H1 (cell line): ENCODE results near the gene AIG1. TPM values are rescaled to one million over a fixed set of nuclear protein-coding genes. Genes with fewer than 3 reads are reported as not detected.

Experiments used
- CTCF ChIA-PET: fragments of 300-600 bp; sonication (Branson Sonifier 250); formaldehyde crosslinking; loops from one replicate; lab custom pipeline; 2021; ENCODE audit not compliant: partially characterized antibody; lab: Charles Lee
- POLR2A ChIA-PET: fragments of 300-600 bp; sonication (Branson Sonifier 250); formaldehyde crosslinking; loops from one replicate; lab custom pipeline; 2021; ENCODE audit warnings: inconsistent platforms; ENCODE audit not compliant: partially characterized antibody; lab: Charles Lee
- DNase-seq, 2 experiments: peaks; one replicate each; pipeline versions ENCODE4 v3.0.0 to v3.0.0-alpha.2; 2010 to 2022; ENCODE audit warnings: low spot score in 2 of 2, low read depth in 1 of 2, mixed read lengths in 1 of 2
- FAIRE-seq: peaks from 2 replicates; lab custom pipeline; 2011; peaks lifted over from hg19 to GRCh38; lab: Jason Lieb, UNC
- H2AFZ ChIP-seq: 2 replicates; pipeline ENCODE4 v1.8.1; 2012; ENCODE audit warnings: low read length, inconsistent platforms
- H2AK5ac ChIP-seq: 2 replicates; pipeline ENCODE4 v1.6.1; 2013; ENCODE audit warnings: low read depth, low read length
- H2BK120ac ChIP-seq: replicated peaks from 2 replicates; pipeline ENCODE3; 2013; ENCODE audit warnings: low read depth, low read length, inconsistent platforms
- H2BK12ac ChIP-seq: 2 replicates; pipeline ENCODE4 v1.6.1; 2013; ENCODE audit warnings: low read depth, low read length
- H2BK15ac ChIP-seq: 2 replicates; pipeline ENCODE4 v1.6.1; 2013; ENCODE audit warnings: low read length
- H2BK20ac ChIP-seq: 2 replicates; pipeline ENCODE4 v1.6.1; 2013; ENCODE audit warnings: low read length
- H2BK5ac ChIP-seq: 2 replicates; pipeline ENCODE4 v1.6.1; 2013; ENCODE audit warnings: low read depth, low read length
- H3K14ac ChIP-seq: 2 replicates; pipeline ENCODE4 v1.6.1; 2013; ENCODE audit warnings: inconsistent platforms; ENCODE audit not compliant: insufficient read length
- H3K18ac ChIP-seq: 2 replicates; pipeline ENCODE4 v1.6.1; 2013; ENCODE audit warnings: low read length; ENCODE audit errors: extremely low read depth
- H3K23ac ChIP-seq: 2 replicates; pipeline ENCODE4 v1.6.1; 2013; ENCODE audit warnings: inconsistent platforms; ENCODE audit not compliant: insufficient read length
- H3K23me2 ChIP-seq: 2 replicates; pipeline ENCODE4 v1.6.1; 2013; ENCODE audit warnings: low read depth, low read length
- H3K27ac ChIP-seq: 2 replicates; pipeline ENCODE4 v1.6.1; 2011; ENCODE audit warnings: low read depth, low read length, inconsistent platforms
- H3K27me3 ChIP-seq, 4 experiments: replicated peaks in 1 of 4; 1 replicate in 1 of 4; 2 replicates in 3 of 4; pipeline versions ENCODE4 v1.6.1 to v1.8.1; 2011 to 2013; ENCODE audit warnings: low read length in 3 of 4, mild to moderate bottlenecking in 3 of 4, inconsistent platforms in 2 of 4, mixed read lengths in 2 of 4, moderate library complexity in 1 of 4; ENCODE audit not compliant: control insufficient read depth in 3 of 4, insufficient read depth in 3 of 4; ENCODE audit errors: extremely low read depth in 1 of 4
- H3K36me3 ChIP-seq, 4 experiments: 2 replicates each; pipeline versions ENCODE4 v1.6.1 to v1.8.1; 2011 to 2013; ENCODE audit warnings: mild to moderate bottlenecking in 4 of 4, low read length in 3 of 4, moderate library complexity in 2 of 4, control low read depth in 1 of 4, inconsistent platforms in 1 of 4; ENCODE audit not compliant: insufficient read depth in 4 of 4, control insufficient read depth in 2 of 4
- H3K4ac ChIP-seq: replicated peaks from 2 replicates; pipeline ENCODE3; 2013; ENCODE audit warnings: low read length, low read depth, mixed read lengths, inconsistent platforms; ENCODE audit not compliant: insufficient read length
- H3K4me1 ChIP-seq, 4 experiments: replicated peaks in 1 of 4; 1 replicate in 1 of 4; 2 replicates in 3 of 4; pipeline versions ENCODE4 v1.6.1 to v1.8.1; 2011 to 2013; ENCODE audit warnings: low read length in 3 of 4, inconsistent platforms in 2 of 4, mixed read lengths in 1 of 4; ENCODE audit not compliant: insufficient read depth in 4 of 4, control insufficient read depth in 3 of 4
- H3K4me2 ChIP-seq, 2 experiments: 2 replicates each; pipeline versions ENCODE4 v1.6.1 to v1.8.1; 2011 to 2013; ENCODE audit warnings: low read depth in 2 of 2, low read length in 2 of 2, control low read depth in 1 of 2, inconsistent platforms in 1 of 2, mild to moderate bottlenecking in 1 of 2; ENCODE audit not compliant: insufficient read depth in 1 of 2
- H3K4me3 ChIP-seq, 4 experiments: fragments of 200-600, 300-600 bp in 1 of 4; sonication (generic), shearing (Covaris generic), sonication (Bioruptor Twin) in 1 of 4; 2 replicates each; pipeline versions ENCODE4 v1.5.1 to v1.8.1; 2011 to 2016; ENCODE audit warnings: low read length in 4 of 4, low read depth in 3 of 4, control low read depth in 2 of 4, inconsistent platforms in 2 of 4, mild to moderate bottlenecking in 2 of 4, mixed read lengths in 1 of 4, moderate library complexity in 1 of 4; ENCODE audit not compliant: insufficient read depth in 2 of 4; ENCODE audit errors: extremely low read depth in 1 of 4
- H3K56ac ChIP-seq: replicated peaks from 2 replicates; pipeline ENCODE3; 2013; ENCODE audit warnings: low read depth, mild to moderate bottlenecking, mixed read lengths, low read length, inconsistent platforms; ENCODE audit not compliant: insufficient read length
- H3K79me1 ChIP-seq: 2 replicates; pipeline ENCODE4 v1.6.1; 2013; ENCODE audit warnings: low read depth, low read length, control low read depth
- H3K79me2 ChIP-seq, 2 experiments: 2 replicates each; pipeline versions ENCODE4 v1.6.1 to v1.8.1; 2012 to 2013; ENCODE audit warnings: low read length in 2 of 2, mild to moderate bottlenecking in 2 of 2, inconsistent platforms in 1 of 2; ENCODE audit not compliant: insufficient read depth in 2 of 2, control insufficient read depth in 1 of 2
- H3K9ac ChIP-seq, 4 experiments: replicated peaks in 1 of 4; 1 replicate in 1 of 4; 2 replicates in 3 of 4; pipeline versions ENCODE4 v1.6.1 to v1.8.1; 2011 to 2013; ENCODE audit warnings: low read depth in 3 of 4, low read length in 3 of 4, control low read depth in 2 of 4, mild to moderate bottlenecking in 2 of 4, moderate library complexity in 2 of 4, inconsistent platforms in 1 of 4; ENCODE audit errors: extremely low read depth in 1 of 4
- H3K9me3 ChIP-seq, 2 experiments: 2 replicates each; pipeline versions ENCODE4 v1.6.1 to v1.8.1; 2012 to 2013; ENCODE audit warnings: mild to moderate bottlenecking in 2 of 2, moderate library complexity in 2 of 2, control low read depth in 1 of 2, inconsistent platforms in 1 of 2, low read depth in 1 of 2, low read length in 1 of 2, mixed read lengths in 1 of 2; ENCODE audit not compliant: insufficient read depth in 2 of 2
- H4K20me1 ChIP-seq, 2 experiments: replicated peaks in 1 of 2; 2 replicates each; pipeline versions ENCODE3 to v1.8.1; 2011 to 2013; ENCODE audit warnings: inconsistent platforms in 2 of 2, low read length in 2 of 2, mild to moderate bottlenecking in 1 of 2; ENCODE audit not compliant: insufficient read depth in 2 of 2, control insufficient read depth in 1 of 2
- H4K5ac ChIP-seq: 2 replicates; pipeline ENCODE4 v1.6.1; 2013; ENCODE audit warnings: low read length, low read depth, mixed read lengths, inconsistent platforms; ENCODE audit not compliant: insufficient read length
- H4K8ac ChIP-seq: 2 replicates; pipeline ENCODE4 v1.8.0; 2013; ENCODE audit warnings: mild to moderate bottlenecking, moderate library complexity, low read length, inconsistent platforms; ENCODE audit not compliant: insufficient read depth; ENCODE audit errors: extremely low read depth
- H4K91ac ChIP-seq: replicated peaks from 2 replicates; pipeline ENCODE3; 2013; ENCODE audit warnings: low read length, mixed read lengths, inconsistent platforms; ENCODE audit not compliant: insufficient read length
- BRCA1 ChIP-seq: IDR thresholded peaks from 2 replicates; pipeline ENCODE4 v1.6.1; 2012; ENCODE audit warnings: low read depth, low read length, improper control_type of control experiment
- JUND ChIP-seq: IDR thresholded peaks from 2 replicates; pipeline ENCODE4 v1.6.1; 2011; ENCODE audit warnings: mild to moderate bottlenecking, improper control_type of control experiment, low read length
- RFX5 ChIP-seq: IDR thresholded peaks from 2 replicates; pipeline ENCODE4 v1.6.1; 2011; ENCODE audit warnings: low read depth, low read length, improper control_type of control experiment, borderline replicate concordance
- SAP30 ChIP-seq: fragments of 300-600 bp; sonication (generic); IDR thresholded peaks from 2 replicates; pipeline ENCODE4 v1.7.1; 2012; ENCODE audit warnings: low read length, moderate library complexity, mild to moderate bottlenecking, inconsistent platforms; ENCODE audit not compliant: insufficient read depth, insufficient replicate concordance
- SP4 ChIP-seq: IDR thresholded peaks from 2 replicates; pipeline ENCODE4 v1.6.1; 2012; ENCODE audit warnings: low read length, inconsistent platforms
- WGBS, 2 experiments: shearing (Covaris generic) in 1 of 2; methylation state at CpG; one replicate each; pipeline versions ENCODE4 v1.1.6 to v1.1.7; 2013 to 2015; ENCODE audit warnings: low lambda C conversion rate in 2 of 2, mixed read lengths in 2 of 2, inconsistent platforms in 1 of 2, low coverage in 1 of 2, missing lambda C conversion rate in 1 of 2; ENCODE audit not compliant: insufficient replicate concordance in 2 of 2, insufficient coverage in 1 of 2, insufficient read length in 1 of 2; ENCODE audit errors: extremely low coverage in 1 of 2, missing lambda C conversion rate in 1 of 2; 5-methylcytosine and 5-hydroxymethylcytosine counted together
- polyA plus RNA-seq, 7 experiments: library from polyadenylated mRNA; depleted of rRNA in 3 of 7; stranded (reverse) in 5 of 7; unstranded in 2 of 7; fragments of >200 nt in 5 of 7; fragments of 200-250 nt in 2 of 7; gene quantifications; 1 replicate in 5 of 7; 2 replicates in 1 of 7; 4 replicates in 1 of 7; pipeline versions ENCODE4 v1.2.1 to v1.2.3, GENCODE V29; 2011 to 2013; ENCODE audit warnings: missing spikeins in 2 of 7, mixed read lengths in 2 of 7
- total RNA-seq: library from RNA; stranded (reverse); fragmentation: NEBNext Ultra II Directional; extraction: Animal tissue kit (Norgen Biotek cat#: 25700); gene quantifications from 2 replicates; pipeline ENCODE4 v1.2.1, GENCODE V29; 2021

AIG1 gene
- total and polyA plus RNA-seq, 2 of the 8 experiments (the other 6 are each of a cell fraction or from before 2014, with no cell fraction given), result 56.6 to 58.4 TPM

- FAIRE-seq, result no peak
These were observed 119.4 kb downstream of the AIG1 start for GRCh38 chr6:143179901-143180612.

More at GRCh38 chr6:143179901-143180612, 119.4 kb downstream of the AIG1 start:
- Histone ChIP-seq H3K4me2 (no peak overlapping the region), H3K14ac (no peak overlapping the region), H2BK15ac (no peak overlapping the region), H3K23me2 (no peaks in the 10 kb centered on the region), H2AFZ (no peak overlapping the region), H3K79me2 (no peaks in the 10 kb centered on the region), H3K4me1 (no peaks in the 10 kb centered on the region), H4K5ac (no peak overlapping the region), H2BK5ac (no peak overlapping the region), H3K23ac (no peak overlapping the region), H3K27ac (no peak overlapping the region), H3K4me3 (no peak overlapping the region), H3K4ac (no peak overlapping the region), H2BK20ac (no peak overlapping the region), H3K9ac (no peak overlapping the region), H3K79me1 (no peaks in the 10 kb centered on the region; the same call in 1 of the 2 replicates), H3K18ac (no peak overlapping the region), H3K9me3 (no peaks in the 10 kb centered on the region), H4K8ac (no peak overlapping the region), H4K91ac (no peak overlapping the region), H3K56ac (no peak overlapping the region), H2AK5ac (no peak overlapping the region), H3K36me3 (no peaks in the 10 kb centered on the region), H2BK12ac (no peak overlapping the region), H3K27me3 (no peaks in the 10 kb centered on the region), H4K20me1 (no peaks in the 10 kb centered on the region), H2BK120ac (no peak overlapping the region)
- no peak for DNase-seq
- ChIA-PET CTCF (interaction anchor here (0.5 kb wide), 1 partner anchor 54 kb away, joined by 3 read pairs; no protein-coding TSS in a partner anchor), POLR2A (no interaction called here)
- WGBS, 2 experiments, result 87% methylated on average over 3 of the region's 3 CpGs; no CpG with 5 or more reads in 1 of the 2 experiments
- TF ChIP-seq JUND, result no peak
- no peak for TF ChIP-seq SAP30
- TF ChIP-seq BRCA1, result no peak
- no peak for TF ChIP-seq SP4
- no peak for TF ChIP-seq RFX5
